Measurements from ENCODE around the gene RPA1. TPM values are rescaled to one million over a fixed set of nuclear protein-coding genes. Genes with fewer than 3 reads are reported as not detected.

RPA1 gene
- total and polyA plus RNA-seq, 2 of the 4 experiments (the other 2 are of a cell fraction) = 38.4 to 48.2 TPM

GRCh38 chr17:1830288-1830687 lies 483 bp downstream of the RPA1 start:
- in situ Hi-C loops (cut with MboI; ENCODE audit: low sequenced_read_pairs) = no loop called here
- H2AK9ac ChIP-seq (replicated peaks; ENCODE audit: low read depth, low read length, poor library complexity) = peak overlapping the region; percentile 47
- H3K79me1 ChIP-seq (ENCODE audit: low read depth in 1 of 2, low read length in 2 of 2) = peaks cover 21 to 60% of the 10 kb centered on the region in 2 experiments
- BruUV-seq (replicated peaks) = no TSS peak
- H2AFZ ChIP-seq (replicated peaks; ENCODE audit: low read length, poor library complexity) = peak overlapping the region; percentile 74
- no peak overlapping the region for H2BK5ac ChIP-seq (ENCODE audit: low read depth, low read length, poor library complexity, severe bottlenecking)
- peak overlapping the region; percentile 11; the same call in 1 of the 2 replicates for H3K4ac ChIP-seq (ENCODE audit: low read depth, low read length)
- peak overlapping the region; percentile 100 for H3K4me2 ChIP-seq (ENCODE audit: low read depth, low read length)
- no peak overlapping the region for H2BK15ac ChIP-seq (ENCODE audit: low read depth, low read length)
- H3K9ac ChIP-seq (ENCODE audit: low read depth, low read length) = peak overlapping the region; percentile 75
- CTCF ChIA-PET = no interaction called here
- peak overlapping the region; percentile 87 for H3K23ac ChIP-seq (ENCODE audit: low read depth, low read length)
- no peaks in the 10 kb centered on the region for H3K9me3 ChIP-seq (ENCODE audit: control insufficient read depth, insufficient read depth, low read length)
- H3K4me1 ChIP-seq (ENCODE audit: control insufficient read depth, insufficient read depth, low read length) = peaks cover 5% of the 10 kb centered on the region
- H4K5ac ChIP-seq (ENCODE audit: low read depth, low read length) = no peak overlapping the region; the same call in 1 of the 2 replicates
- no peak overlapping the region for H2BK120ac ChIP-seq (ENCODE audit: low read depth, low read length)
- H3K27me3 ChIP-seq (ENCODE audit: control insufficient read depth, insufficient read depth, low read length) = no peaks in the 10 kb centered on the region
- no peak overlapping the region for H3K18ac ChIP-seq (ENCODE audit: low read depth, low read length)
- no peaks in the 10 kb centered on the region for H4K20me1 ChIP-seq (ENCODE audit: insufficient read depth, low read length)
- H4K91ac ChIP-seq (ENCODE audit: insufficient read depth, low read depth, low read length) = no peak overlapping the region
- peak overlapping the region; percentile 40; the same call in 1 of the 2 replicates for H3K14ac ChIP-seq (replicated peaks; ENCODE audit: low read depth, low read length)
- H2AK5ac ChIP-seq (ENCODE audit: low read depth, low read length) = peak overlapping the region; percentile 22
- ATAC-seq (ENCODE audit: low read depth) (no peak), DNase-seq (no peak)
- TF ChIP-seq NFE2L2 (IDR thresholded peaks at IDR 0.05; ENCODE audit: low read depth, low read length) (no peak), BHLHE40 (IDR thresholded peaks at IDR 0.05; ENCODE audit: low read depth, low read length) (no peak), CEBPB (IDR thresholded peaks at IDR 0.05; ENCODE audit: low read depth, low read length) (no peak), ELK1 (IDR thresholded peaks at IDR 0.05; ENCODE audit: borderline replicate concordance, low read depth, low read length) (no peak), USF2 (IDR thresholded peaks at IDR 0.05; ENCODE audit: low read depth, low read length) (no peak), RCOR1 (IDR thresholded peaks at IDR 0.05; ENCODE audit: insufficient replicate concordance, low read length) (no peak), POLR2A (IDR thresholded peaks at IDR 0.05; ENCODE audit: low read depth, low read length) (no peak; the same call in 1 of the 2 replicates), FOS (IDR thresholded peaks at IDR 0.05; ENCODE audit: low read depth, low read length) (no peak), MXI1 (IDR thresholded peaks at IDR 0.05; ENCODE audit: borderline replicate concordance, low read depth, low read length) (no peak), CTCF (conservative IDR thresholded peaks at IDR 0.05; ENCODE audit: low read depth, low read length) (no peak), CHD1 (IDR thresholded peaks at IDR 0.05; ENCODE audit: low read depth, low read length) (no peak), MAZ (IDR thresholded peaks at IDR 0.05; ENCODE audit: borderline replicate concordance, low read depth, low read length) (no peak), SMC3 (IDR thresholded peaks at IDR 0.05; ENCODE audit: low read depth, low read length) (no peak), MAFK (IDR thresholded peaks at IDR 0.05; ENCODE audit: low read depth, low read length) (no peak), RAD21 (IDR thresholded peaks at IDR 0.05; ENCODE audit: low read length) (no peak)
- dilution Hi-C loops (cut with HindIII; ENCODE audit: low sequenced_read_pairs, unreplicated experiment) = no loop called here
- H4K8ac ChIP-seq (ENCODE audit: low read depth in 2 of 2, low read length in 2 of 2) = peak overlapping the region; percentile 5 to 39; a peak in 2 of 4 replicates
- H3K9me1 ChIP-seq (ENCODE audit: insufficient read depth, low read length) = no peaks in the 10 kb centered on the region; the same call in 1 of the 2 replicates
- POLR2A ChIA-PET (ENCODE audit: unreplicated experiment) = interaction anchor here (1.2 kb wide), 1 partner anchor 114 kb away, joined by 4 read pairs; no protein-coding TSS in a partner anchor
- no peak overlapping the region for H2BK20ac ChIP-seq (ENCODE audit: low read depth, low read length)
- peaks cover 6% of the 10 kb centered on the region for H3K36me3 ChIP-seq (ENCODE audit: control insufficient read depth, insufficient read depth, low read length)
- intact Hi-C loops (cut with micrococcal nuclease) = no loop called here
- WGBS, 2 experiments (ENCODE audit: extremely low coverage in 2 of 2, insufficient read length in 1 of 2) = 1% methylated on average over 8 of the region's 11 CpGs; no CpG with 5 or more reads in 1 of the 2 experiments
- H3K4me3 ChIP-seq (ENCODE audit: insufficient read depth, low read depth, low read length) = peak overlapping the region; percentile 100
- 0 out of 2 replicates have a peak overlapping the region, but pooled peaks have one; percentile 42 for H3K56ac ChIP-seq (ENCODE audit: extremely low read depth, insufficient read depth, low read length)
- H3K27ac ChIP-seq (ENCODE audit: insufficient read depth, low read length) = peak overlapping the region; percentile 60; the same call in 1 of the 2 replicates

Data from IMR-90 (cell line).